Left ventricle myocardium superior (tissue), 1 donor: ENCODE measurements around the gene SST. TPM values are rescaled to one million over a fixed set of nuclear protein-coding genes. Genes with fewer than 3 reads are reported as not detected.
"Not testable (repeated sequence)": the region's sequence is repeated elsewhere in the genome, so short reads cannot be mapped to it uniquely, and the experiment has no call there.

Experiments used
- ATAC-seq: fragments of 200-7000 bp; cut with Tn5 transposase; one replicate; pipeline ENCODE4 v1.9.1; 2020; ENCODE audit warnings: mild to moderate bottlenecking, moderate library complexity
- DNase-seq: peaks from one replicate; pipeline ENCODE4 v3.0.0-alpha.2; 2020
- intact Hi-C: fragments of 100-400 bp; cut with micrococcal nuclease; formaldehyde crosslinking; loops from one replicate; pipeline ENCODE4 v1.11.0; 2022
- total RNA-seq: library from RNA; stranded (reverse); fragmentation: NEBNext Ultra II Directional; extraction: Animal tissue kit (Norgen Biotek cat#: 25700); gene quantifications from one replicate; pipeline ENCODE4 v1.2.1, GENCODE V29; 2021
- donor health status: DM: no; HTN: yes; CAD: no; lungs with severe emphysema.

SST gene
- total RNA-seq, 1 donor from 2014 or later = not detected

- no peak for ATAC-seq
- DNase-seq = no peak
- intact Hi-C loops = loop anchor here (10.0 kb wide), 1 partner anchor 472 kb away; no protein-coding TSS in a partner anchor
Measured at GRCh38 chr3:187686621-187687273, 16.6 kb upstream of the SST start.

- intact Hi-C loops = loop anchor here (10.0 kb wide), 1 partner anchor 471 kb away; no protein-coding TSS in a partner anchor
- ATAC-seq (no peak), DNase-seq (no peak)
Measured at GRCh38 chr3:187685948-187686347, 15.8 kb upstream of the SST start.

- DNase-seq = no peak
- ATAC-seq = no peak
- intact Hi-C loops = loop anchor here (10.0 kb wide), 1 partner anchor 470 kb away; no protein-coding TSS in a partner anchor
Measured at GRCh38 chr3:187684880-187685279, 14.7 kb upstream of the SST start.

GRCh38 chr3:187684444-187684843 lies 14.2 kb upstream of the SST start:
- no peak for ATAC-seq
- intact Hi-C loops = loop anchor here (10.0 kb wide), 1 partner anchor 470 kb away; no protein-coding TSS in a partner anchor
- DNase-seq = no peak

- intact Hi-C loops = loop anchor here (10.0 kb wide), 1 partner anchor 467 kb away; no protein-coding TSS in a partner anchor
- not testable (repeated sequence) for DNase-seq, ATAC-seq
Measured at GRCh38 chr3:187681756-187682155, 11.6 kb upstream of the SST start.

GRCh38 chr3:187679638-187680396 lies 9.6 kb upstream of the SST start:
- DNase-seq = peak; percentile 80
- peak; percentile 97 for ATAC-seq
- intact Hi-C loops = loop anchor here (1.0 to 10.0 kb wide), 2 partner anchors 361 to 465 kb away; no protein-coding TSS in a partner anchor

- ATAC-seq = peak; percentile 85
- DNase-seq = no peak
- intact Hi-C loops = loop anchor here (1.0 kb wide), 1 partner anchor 359 kb away; no protein-coding TSS in a partner anchor
Measured at GRCh38 chr3:187678726-187679268, 8.6 kb upstream of the SST start.

GRCh38 chr3:187677604-187678003 lies 7.4 kb upstream of the SST start:
- no peak for ATAC-seq
- DNase-seq = no peak

GRCh38 chr3:187673012-187673411 lies 2.8 kb upstream of the SST start:
- no peak for ATAC-seq
- intact Hi-C loops = no loop called here
- no peak for DNase-seq

More at GRCh38 chr3:187677604-187678003, 7.4 kb upstream of the SST start:
- intact Hi-C loops = no loop called here

- no peak for DNase-seq
- no peak for ATAC-seq
- intact Hi-C loops = no loop called here
Measured at GRCh38 chr3:187667526-187667925, 2.7 kb downstream of the SST start.

- no peak for DNase-seq
- no peak for ATAC-seq
- intact Hi-C loops = no loop called here
Measured at GRCh38 chr3:187665764-187666402, 4.3 kb downstream of the SST start.

- ATAC-seq = no peak
- intact Hi-C loops = no loop called here
- no peak for DNase-seq
Measured at GRCh38 chr3:187665010-187665409, 5.2 kb downstream of the SST start.

GRCh38 chr3:187662848-187663409 lies 7.3 kb downstream of the SST start:
- no peak for DNase-seq
- intact Hi-C loops = no loop called here
- no peak for ATAC-seq

GRCh38 chr3:187661267-187661666 lies 8.9 kb downstream of the SST start:
- intact Hi-C loops = no loop called here
- DNase-seq = no peak
- no peak for ATAC-seq

- intact Hi-C loops = no loop called here
- ATAC-seq (no peak), DNase-seq (no peak)
Measured at GRCh38 chr3:187651282-187651681, 18.9 kb downstream of the SST start.

- intact Hi-C loops = no loop called here
Measured at GRCh38 chr3:187648177-187648576, 22.0 kb downstream of the SST start.

GRCh38 chr3:187646906-187647660 lies 23.1 kb downstream of the SST start:
- ATAC-seq = no peak
- no peak for DNase-seq
- intact Hi-C loops = no loop called here

More at GRCh38 chr3:187648177-187648576, 22.0 kb downstream of the SST start:
- DNase-seq (no peak), ATAC-seq (no peak)

GRCh38 chr3:187645379-187645778 lies 24.8 kb downstream of the SST start:
- ATAC-seq, intact Hi-C loops, DNase-seq: not testable (repeated sequence)
